Bronchial epithelial cell (primary cell): ENCODE results near the gene RNFT2. TPM values are rescaled to one million over a fixed set of nuclear protein-coding genes. Genes with fewer than 3 reads are reported as not detected.

Experiments
- DNase-seq: peaks from one replicate; pipeline ENCODE4 v3.0.0-alpha.2; 2010; ENCODE audit warnings: low read depth
- FAIRE-seq: peaks from 2 replicates; lab custom pipeline; 2011; peaks lifted over from hg19 to GRCh38; lab: Jason Lieb, UNC
- H3K27me3 ChIP-seq: 2 replicates; pipeline ENCODE4 v1.5.1; 2011; ENCODE audit warnings: low read length; ENCODE audit not compliant: control insufficient read depth, insufficient read depth
- H3K36me3 ChIP-seq: 2 replicates; pipeline ENCODE4 v1.5.1; 2011; ENCODE audit warnings: low read length; ENCODE audit not compliant: control insufficient read depth, insufficient read depth
- H3K4me3 ChIP-seq: 2 replicates; pipeline ENCODE4 v1.5.1; 2011; ENCODE audit warnings: mild to moderate bottlenecking, low read depth, low read length, control low read depth
- CTCF ChIP-seq: IDR thresholded peaks from 2 replicates; pipeline ENCODE4 v1.5.1; 2011; ENCODE audit warnings: mild to moderate bottlenecking, moderate library complexity, low read length, control low read depth, inconsistent platforms; ENCODE audit not compliant: insufficient read depth, severe bottlenecking
- total RNA-seq: library from RNA; depleted of rRNA; stranded (reverse); fragments of >200 nt; gene quantifications from 2 replicates; pipeline ENCODE4 v1.2.1, GENCODE V29; 2014

RNFT2 gene
- total RNA-seq, 1 donor from 2014 or later, result 0.26 TPM

DNA sequence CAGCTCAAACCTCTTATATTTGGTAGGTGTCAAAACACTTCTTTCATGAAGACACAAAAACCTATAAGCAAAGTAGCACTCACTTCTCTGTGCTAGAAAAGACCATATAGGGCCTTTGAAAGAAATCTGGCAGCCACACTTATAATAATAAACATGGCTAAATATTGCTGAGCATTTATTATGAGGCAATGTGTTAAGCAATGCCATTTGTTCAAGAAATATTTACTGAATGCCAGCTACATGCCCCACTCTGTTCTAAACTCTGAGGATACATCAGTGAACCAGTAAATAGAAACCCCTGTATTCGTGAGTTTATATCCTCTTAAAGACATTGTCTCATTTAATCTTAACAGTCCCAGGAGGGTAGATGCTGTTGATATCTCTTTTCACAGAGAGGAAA, 52.0 kb downstream of the RNFT2 start:
- DNase-seq (no peak), FAIRE-seq (no peak)
- Histone ChIP-seq H3K27me3 (no peaks in the 10 kb centered on the region), H3K36me3 (no peaks in the 10 kb centered on the region), H3K4me3 (no peak overlapping the region)
- TF ChIP-seq CTCF, result no peak

DNA sequence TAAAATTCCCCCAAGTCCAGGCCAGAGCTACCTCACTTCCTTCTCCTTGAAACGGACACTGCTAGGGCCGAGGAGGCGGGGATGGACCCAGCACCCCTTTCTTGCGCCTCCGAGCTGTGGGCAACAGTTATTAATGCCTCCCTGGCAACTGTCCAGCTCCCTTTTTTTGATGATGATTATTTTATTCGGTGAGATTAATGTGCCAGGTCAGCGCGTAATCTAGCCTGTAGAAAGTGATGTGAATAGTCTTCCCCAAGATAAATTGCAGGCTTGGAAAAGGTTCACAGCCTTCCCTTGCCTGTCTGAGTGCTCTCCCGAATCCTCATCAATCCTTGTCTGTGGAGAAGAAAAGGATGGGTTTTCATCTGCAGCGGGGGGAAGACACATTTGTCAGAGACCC, 54.3 kb downstream of the RNFT2 start:
- no peak for DNase-seq
- H3K27me3 ChIP-seq, result no peaks in the 10 kb centered on the region
- no peak for FAIRE-seq
- H3K4me3 ChIP-seq, result no peak overlapping the region
- TF ChIP-seq CTCF, result no peak
- H3K36me3 ChIP-seq, result no peaks in the 10 kb centered on the region

- FAIRE-seq (no peak), DNase-seq (no peak)
- Histone ChIP-seq H3K36me3 (no peaks in the 10 kb centered on the region), H3K27me3 (no peaks in the 10 kb centered on the region), H3K4me3 (no peak overlapping the region)
- no peak for TF ChIP-seq CTCF
Measured at GRCh38 chr12:116794725-116795124, 56.6 kb downstream of the RNFT2 start.

- DNase-seq, result no peak
- no peak for FAIRE-seq
- no peak for TF ChIP-seq CTCF
- no peak overlapping the region for H3K4me3 ChIP-seq
- H3K27me3 ChIP-seq, result no peaks in the 10 kb centered on the region
- H3K36me3 ChIP-seq, result no peaks in the 10 kb centered on the region
Measured at GRCh38 chr12:116797885-116798284, 59.8 kb downstream of the RNFT2 start.

DNA sequence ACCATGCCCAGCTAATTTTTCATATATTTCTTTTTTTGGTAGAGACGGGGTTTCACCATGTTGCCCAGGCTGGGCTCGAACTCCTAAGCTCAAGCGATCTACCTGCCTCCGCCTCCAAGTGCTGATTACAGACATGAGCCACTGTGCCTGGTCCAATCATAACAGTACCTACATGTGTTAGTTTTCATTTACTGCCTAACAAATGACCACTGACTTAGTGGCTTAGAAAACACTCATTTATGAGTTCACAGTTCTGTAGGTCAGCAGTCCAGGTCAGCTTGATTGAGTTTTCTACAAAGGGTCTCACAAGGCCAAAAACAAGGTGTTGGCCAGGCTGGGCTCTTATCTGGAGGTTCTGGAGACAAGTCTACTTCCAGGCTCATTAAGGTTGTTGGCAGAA, 60.6 kb downstream of the RNFT2 start:
- TF ChIP-seq CTCF, result no peak
- DNase-seq (no peak), FAIRE-seq (no peak)
- Histone ChIP-seq H3K36me3 (no peaks in the 10 kb centered on the region), H3K27me3 (no peaks in the 10 kb centered on the region), H3K4me3 (no peak overlapping the region)

- no peaks in the 10 kb centered on the region for H3K27me3 ChIP-seq
- TF ChIP-seq CTCF, result no peak
- FAIRE-seq (no peak), DNase-seq (no peak)
- H3K4me3 ChIP-seq, result no peak overlapping the region
- H3K36me3 ChIP-seq, result no peaks in the 10 kb centered on the region
Measured at GRCh38 chr12:116799955-116800354, 61.8 kb downstream of the RNFT2 start.
